H1 (cell line): Measurements from ENCODE around the gene TINCR. TPM values are rescaled to one million over a fixed set of nuclear protein-coding genes. Genes with fewer than 3 reads are reported as not detected.

Experiments
- CBX5 ChIP-seq: fragments of 300-800, 300-1000 bp; sonication (generic); IDR thresholded peaks from 2 replicates; pipeline ENCODE4 v1.7.1; 2016; ENCODE audit warnings: antibody characterized with exemption, low read length, low read depth
- CBX8 ChIP-seq: fragments of 300-800, 300-1000 bp; sonication (generic); IDR thresholded peaks from 2 replicates; pipeline ENCODE4 v1.7.1; 2016; ENCODE audit warnings: low read depth, low read length, borderline replicate concordance
- CHD2 ChIP-seq: IDR thresholded peaks from 2 replicates; pipeline ENCODE4 v1.6.1; 2012; ENCODE audit warnings: low read length, improper control_type of control experiment
- EGR1 ChIP-seq: IDR thresholded peaks from 2 replicates; pipeline ENCODE4 v1.6.1; 2011; ENCODE audit warnings: low read depth, low read length, borderline replicate concordance
- KDM1A ChIP-seq: fragments of 200-600, 300-600 bp; sonication (generic); IDR thresholded peaks from 2 replicates; pipeline ENCODE4 v1.7.1; 2016; ENCODE audit warnings: mild to moderate bottlenecking, low read length, borderline replicate concordance
- POLR2A ChIP-seq, 2 experiments: IDR thresholded peaks; 1 replicate in 1 of 2; 2 replicates in 1 of 2; pipeline ENCODE4 v1.6.1; 2011; ENCODE audit warnings: low read depth in 2 of 2, low read length in 2 of 2, mild to moderate bottlenecking in 2 of 2; ENCODE audit errors: control extremely low read depth in 1 of 2
- POU5F1 ChIP-seq: IDR thresholded peaks from 2 replicates; pipeline ENCODE4 v1.6.1; 2011; ENCODE audit warnings: low read depth, mild to moderate bottlenecking, low read length, moderate library complexity
- RBBP5 ChIP-seq: IDR thresholded peaks from 2 replicates; pipeline ENCODE4 v1.7.1; 2012; ENCODE audit warnings: low read depth, mild to moderate bottlenecking, inconsistent platforms, low read length, moderate library complexity, borderline replicate concordance
- polyA plus RNA-seq, 7 experiments: library from polyadenylated mRNA; depleted of rRNA in 3 of 7; stranded (reverse) in 5 of 7; unstranded in 2 of 7; fragments of >200 nt in 5 of 7; fragments of 200-250 nt in 2 of 7; gene quantifications; 1 replicate in 5 of 7; 2 replicates in 1 of 7; 4 replicates in 1 of 7; pipeline versions ENCODE4 v1.2.1 to v1.2.3, GENCODE V29; 2011 to 2013; ENCODE audit warnings: missing spikeins in 2 of 7, mixed read lengths in 2 of 7
- total RNA-seq: library from RNA; stranded (reverse); fragmentation: NEBNext Ultra II Directional; extraction: Animal tissue kit (Norgen Biotek cat#: 25700); gene quantifications from 2 replicates; pipeline ENCODE4 v1.2.1, GENCODE V29; 2021
- TF ChIP-seq, protein P1 (sequence below): fragments of 300-600 bp; sonication (generic); IDR thresholded peaks from 2 replicates; pipeline ENCODE4 v1.7.1; 2012; ENCODE audit warnings: low read length, moderate library complexity, mild to moderate bottlenecking, inconsistent platforms; ENCODE audit not compliant: insufficient replicate concordance
- TF ChIP-seq, protein P2 (sequence below), 3 experiments: IDR thresholded peaks; 1 replicate in 2 of 3; 2 replicates in 1 of 3; pipeline versions ENCODE4 v1.5.1 to v1.6.1; 2011; ENCODE audit warnings: low read length in 3 of 3, mild to moderate bottlenecking in 3 of 3, inconsistent platforms in 2 of 3, low read depth in 1 of 3, moderate library complexity in 1 of 3; ENCODE audit not compliant: insufficient read depth in 1 of 3; ENCODE audit errors: control extremely low read depth in 1 of 3

Gene TINCR
- total and polyA plus RNA-seq, 2 of the 8 experiments (the other 6 are each of a cell fraction or from before 2014, with no cell fraction given) = 0.52 to 1.4 TPM

DNA sequence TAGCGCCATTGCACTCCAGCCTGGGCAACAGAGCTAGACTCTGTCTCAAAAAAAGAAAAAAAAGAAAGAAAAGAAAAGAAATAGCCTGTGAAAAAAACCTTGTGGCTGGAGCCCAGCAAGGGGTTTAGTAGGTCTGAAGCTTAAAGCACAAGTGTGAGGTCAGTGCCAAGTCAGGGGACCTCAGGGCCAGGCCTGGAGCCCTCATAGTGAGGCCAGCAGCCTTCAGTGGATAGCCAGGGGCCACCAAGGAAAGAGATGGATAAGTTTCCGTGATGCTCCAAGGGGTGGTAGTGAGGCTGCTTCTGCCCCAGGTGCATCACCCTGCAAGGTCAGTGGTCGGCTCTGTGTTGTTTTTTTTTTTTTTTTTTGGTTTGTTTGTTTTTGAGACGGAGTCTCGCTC, 12.9 kb downstream of the TINCR start (continued):
- TF ChIP-seq, protein P1, sequence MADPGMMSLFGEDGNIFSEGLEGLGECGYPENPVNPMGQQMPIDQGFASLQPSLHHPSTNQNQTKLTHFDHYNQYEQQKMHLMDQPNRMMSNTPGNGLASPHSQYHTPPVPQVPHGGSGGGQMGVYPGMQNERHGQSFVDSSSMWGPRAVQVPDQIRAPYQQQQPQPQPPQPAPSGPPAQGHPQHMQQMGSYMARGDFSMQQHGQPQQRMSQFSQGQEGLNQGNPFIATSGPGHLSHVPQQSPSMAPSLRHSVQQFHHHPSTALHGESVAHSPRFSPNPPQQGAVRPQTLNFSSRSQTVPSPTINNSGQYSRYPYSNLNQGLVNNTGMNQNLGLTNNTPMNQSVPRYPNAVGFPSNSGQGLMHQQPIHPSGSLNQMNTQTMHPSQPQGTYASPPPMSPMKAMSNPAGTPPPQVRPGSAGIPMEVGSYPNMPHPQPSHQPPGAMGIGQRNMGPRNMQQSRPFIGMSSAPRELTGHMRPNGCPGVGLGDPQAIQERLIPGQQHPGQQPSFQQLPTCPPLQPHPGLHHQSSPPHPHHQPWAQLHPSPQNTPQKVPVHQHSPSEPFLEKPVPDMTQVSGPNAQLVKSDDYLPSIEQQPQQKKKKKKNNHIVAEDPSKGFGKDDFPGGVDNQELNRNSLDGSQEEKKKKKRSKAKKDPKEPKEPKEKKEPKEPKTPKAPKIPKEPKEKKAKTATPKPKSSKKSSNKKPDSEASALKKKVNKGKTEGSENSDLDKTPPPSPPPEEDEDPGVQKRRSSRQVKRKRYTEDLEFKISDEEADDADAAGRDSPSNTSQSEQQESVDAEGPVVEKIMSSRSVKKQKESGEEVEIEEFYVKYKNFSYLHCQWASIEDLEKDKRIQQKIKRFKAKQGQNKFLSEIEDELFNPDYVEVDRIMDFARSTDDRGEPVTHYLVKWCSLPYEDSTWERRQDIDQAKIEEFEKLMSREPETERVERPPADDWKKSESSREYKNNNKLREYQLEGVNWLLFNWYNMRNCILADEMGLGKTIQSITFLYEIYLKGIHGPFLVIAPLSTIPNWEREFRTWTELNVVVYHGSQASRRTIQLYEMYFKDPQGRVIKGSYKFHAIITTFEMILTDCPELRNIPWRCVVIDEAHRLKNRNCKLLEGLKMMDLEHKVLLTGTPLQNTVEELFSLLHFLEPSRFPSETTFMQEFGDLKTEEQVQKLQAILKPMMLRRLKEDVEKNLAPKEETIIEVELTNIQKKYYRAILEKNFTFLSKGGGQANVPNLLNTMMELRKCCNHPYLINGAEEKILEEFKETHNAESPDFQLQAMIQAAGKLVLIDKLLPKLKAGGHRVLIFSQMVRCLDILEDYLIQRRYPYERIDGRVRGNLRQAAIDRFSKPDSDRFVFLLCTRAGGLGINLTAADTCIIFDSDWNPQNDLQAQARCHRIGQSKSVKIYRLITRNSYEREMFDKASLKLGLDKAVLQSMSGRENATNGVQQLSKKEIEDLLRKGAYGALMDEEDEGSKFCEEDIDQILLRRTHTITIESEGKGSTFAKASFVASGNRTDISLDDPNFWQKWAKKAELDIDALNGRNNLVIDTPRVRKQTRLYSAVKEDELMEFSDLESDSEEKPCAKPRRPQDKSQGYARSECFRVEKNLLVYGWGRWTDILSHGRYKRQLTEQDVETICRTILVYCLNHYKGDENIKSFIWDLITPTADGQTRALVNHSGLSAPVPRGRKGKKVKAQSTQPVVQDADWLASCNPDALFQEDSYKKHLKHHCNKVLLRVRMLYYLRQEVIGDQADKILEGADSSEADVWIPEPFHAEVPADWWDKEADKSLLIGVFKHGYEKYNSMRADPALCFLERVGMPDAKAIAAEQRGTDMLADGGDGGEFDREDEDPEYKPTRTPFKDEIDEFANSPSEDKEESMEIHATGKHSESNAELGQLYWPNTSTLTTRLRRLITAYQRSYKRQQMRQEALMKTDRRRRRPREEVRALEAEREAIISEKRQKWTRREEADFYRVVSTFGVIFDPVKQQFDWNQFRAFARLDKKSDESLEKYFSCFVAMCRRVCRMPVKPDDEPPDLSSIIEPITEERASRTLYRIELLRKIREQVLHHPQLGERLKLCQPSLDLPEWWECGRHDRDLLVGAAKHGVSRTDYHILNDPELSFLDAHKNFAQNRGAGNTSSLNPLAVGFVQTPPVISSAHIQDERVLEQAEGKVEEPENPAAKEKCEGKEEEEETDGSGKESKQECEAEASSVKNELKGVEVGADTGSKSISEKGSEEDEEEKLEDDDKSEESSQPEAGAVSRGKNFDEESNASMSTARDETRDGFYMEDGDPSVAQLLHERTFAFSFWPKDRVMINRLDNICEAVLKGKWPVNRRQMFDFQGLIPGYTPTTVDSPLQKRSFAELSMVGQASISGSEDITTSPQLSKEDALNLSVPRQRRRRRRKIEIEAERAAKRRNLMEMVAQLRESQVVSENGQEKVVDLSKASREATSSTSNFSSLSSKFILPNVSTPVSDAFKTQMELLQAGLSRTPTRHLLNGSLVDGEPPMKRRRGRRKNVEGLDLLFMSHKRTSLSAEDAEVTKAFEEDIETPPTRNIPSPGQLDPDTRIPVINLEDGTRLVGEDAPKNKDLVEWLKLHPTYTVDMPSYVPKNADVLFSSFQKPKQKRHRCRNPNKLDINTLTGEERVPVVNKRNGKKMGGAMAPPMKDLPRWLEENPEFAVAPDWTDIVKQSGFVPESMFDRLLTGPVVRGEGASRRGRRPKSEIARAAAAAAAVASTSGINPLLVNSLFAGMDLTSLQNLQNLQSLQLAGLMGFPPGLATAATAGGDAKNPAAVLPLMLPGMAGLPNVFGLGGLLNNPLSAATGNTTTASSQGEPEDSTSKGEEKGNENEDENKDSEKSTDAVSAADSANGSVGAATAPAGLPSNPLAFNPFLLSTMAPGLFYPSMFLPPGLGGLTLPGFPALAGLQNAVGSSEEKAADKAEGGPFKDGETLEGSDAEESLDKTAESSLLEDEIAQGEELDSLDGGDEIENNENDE = no peak
- TF ChIP-seq, protein P2, sequence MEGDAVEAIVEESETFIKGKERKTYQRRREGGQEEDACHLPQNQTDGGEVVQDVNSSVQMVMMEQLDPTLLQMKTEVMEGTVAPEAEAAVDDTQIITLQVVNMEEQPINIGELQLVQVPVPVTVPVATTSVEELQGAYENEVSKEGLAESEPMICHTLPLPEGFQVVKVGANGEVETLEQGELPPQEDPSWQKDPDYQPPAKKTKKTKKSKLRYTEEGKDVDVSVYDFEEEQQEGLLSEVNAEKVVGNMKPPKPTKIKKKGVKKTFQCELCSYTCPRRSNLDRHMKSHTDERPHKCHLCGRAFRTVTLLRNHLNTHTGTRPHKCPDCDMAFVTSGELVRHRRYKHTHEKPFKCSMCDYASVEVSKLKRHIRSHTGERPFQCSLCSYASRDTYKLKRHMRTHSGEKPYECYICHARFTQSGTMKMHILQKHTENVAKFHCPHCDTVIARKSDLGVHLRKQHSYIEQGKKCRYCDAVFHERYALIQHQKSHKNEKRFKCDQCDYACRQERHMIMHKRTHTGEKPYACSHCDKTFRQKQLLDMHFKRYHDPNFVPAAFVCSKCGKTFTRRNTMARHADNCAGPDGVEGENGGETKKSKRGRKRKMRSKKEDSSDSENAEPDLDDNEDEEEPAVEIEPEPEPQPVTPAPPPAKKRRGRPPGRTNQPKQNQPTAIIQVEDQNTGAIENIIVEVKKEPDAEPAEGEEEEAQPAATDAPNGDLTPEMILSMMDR (IDR thresholded peaks at IDR 0.05; ENCODE audit: control extremely low read depth in 1 of 3, insufficient read depth in 1 of 3, low read depth in 1 of 3, low read length in 3 of 3) = no peak
- TF ChIP-seq POLR2A (IDR thresholded peaks at IDR 0.05; ENCODE audit: control extremely low read depth in 1 of 2, low read depth in 2 of 2, low read length in 2 of 2) = no peak
- no peak for TF ChIP-seq EGR1
- no peak for TF ChIP-seq CHD2
- no peak for TF ChIP-seq CBX5
- no peak for TF ChIP-seq POU5F1
- no peak for TF ChIP-seq KDM1A
- no peak for TF ChIP-seq CBX8
- no peak for TF ChIP-seq RBBP5
